HG02571 (cell line): ENCODE data around the gene GPN1.
"Not testable (repeated sequence)": the region's sequence is repeated elsewhere in the genome, so short reads cannot be mapped to it uniquely, and the experiment has no call there.

ENCODE experiments used
- ATAC-seq: cut with Tn5 transposase; IDR thresholded peaks from one replicate; pipeline ENCODE4 v1.9.1; 2021; ENCODE audit warnings: mild to moderate bottlenecking, moderate library complexity; ENCODE audit not compliant: unreplicated experiment

The GPN1 gene

DNA sequence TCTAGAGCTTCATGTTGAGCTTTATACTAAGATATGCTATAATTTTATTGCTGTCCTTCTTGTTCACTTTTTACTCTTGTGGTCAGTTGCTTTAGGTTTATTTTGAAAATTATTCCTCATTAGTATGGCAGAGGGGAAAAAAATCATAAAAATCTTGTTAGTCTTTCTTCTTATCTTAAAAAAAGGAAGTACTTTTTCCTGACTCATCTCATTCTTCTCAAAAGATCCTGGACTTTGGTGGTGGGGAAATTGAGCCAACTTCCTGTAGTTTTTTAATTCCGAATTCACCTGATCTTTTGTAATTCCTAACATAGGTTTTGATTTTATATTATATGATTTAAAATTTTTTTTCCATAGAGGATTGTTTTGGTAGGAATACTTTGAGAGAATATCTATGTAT is 38.6 kb downstream of the GPN1 start:
- no peak for ATAC-seq

DNA sequence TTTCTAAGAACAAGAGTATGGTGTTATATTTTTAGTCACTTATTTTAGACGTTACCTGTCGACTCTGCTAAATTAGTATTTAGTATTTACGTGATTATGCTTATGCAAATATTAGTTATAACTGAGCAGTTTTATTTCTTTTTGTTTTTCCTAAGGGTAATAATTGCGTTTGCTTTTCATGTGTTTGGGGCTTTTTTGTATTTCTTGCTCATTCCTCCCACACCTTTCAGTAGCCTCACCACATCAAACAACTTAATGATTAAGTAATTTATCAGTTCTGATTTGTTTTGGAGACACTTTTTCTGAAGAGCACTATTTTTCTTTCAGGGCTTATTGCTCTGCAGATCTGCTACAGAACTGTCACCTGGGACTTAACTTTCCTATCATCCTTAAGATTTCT is 42.4 kb downstream of the GPN1 start:
- no peak for ATAC-seq

GRCh38 chr2:27672723-27673486 is 44.1 kb downstream of the GPN1 start:
- no peak for ATAC-seq

DNA sequence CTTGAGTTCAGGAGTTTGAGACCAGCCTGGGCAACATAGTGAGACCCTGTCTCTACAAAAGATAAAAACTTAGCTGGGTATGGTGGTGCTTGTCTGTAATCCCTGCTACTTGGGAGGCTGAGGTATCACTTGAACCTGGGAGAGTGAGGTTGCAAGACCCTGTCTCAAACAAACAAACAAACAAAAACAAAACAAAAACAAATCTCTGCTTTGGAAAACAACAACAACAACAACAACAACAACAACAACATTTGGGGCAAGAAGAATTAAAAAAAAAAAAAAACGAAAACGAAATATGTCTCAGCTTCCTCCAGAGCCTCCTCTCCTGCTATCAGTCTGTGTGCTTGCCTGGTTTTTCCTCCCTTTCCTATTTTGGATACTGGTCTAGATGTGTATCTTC is 51.7 kb downstream of the GPN1 start:
- no peak for ATAC-seq

DNA sequence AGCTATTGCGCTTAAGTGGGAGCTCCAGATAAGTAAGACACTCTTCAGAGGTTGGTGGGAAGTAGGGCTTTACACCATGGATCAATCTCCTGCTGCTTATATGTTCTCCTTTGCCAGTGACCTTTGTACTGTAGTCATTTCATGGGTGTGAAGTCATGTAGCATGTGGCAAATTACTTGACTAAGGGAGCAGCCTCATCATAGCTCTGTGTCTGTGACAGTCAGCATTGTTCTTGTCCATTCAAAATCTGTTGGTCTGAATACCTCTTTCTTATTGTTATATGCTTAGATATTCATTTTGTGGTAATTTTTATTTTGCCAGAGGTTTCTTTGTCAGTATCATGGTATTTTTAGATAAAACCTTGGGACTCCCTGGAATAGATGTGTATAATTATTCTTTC is 53.0 kb downstream of the GPN1 start:
- no peak for ATAC-seq

GRCh38 chr2:27682334-27682771 is 53.5 kb downstream of the GPN1 start:
- not testable (repeated sequence) for ATAC-seq

GRCh38 chr2:27683390-27684071 is 54.7 kb downstream of the GPN1 start:
- no peak for ATAC-seq

DNA sequence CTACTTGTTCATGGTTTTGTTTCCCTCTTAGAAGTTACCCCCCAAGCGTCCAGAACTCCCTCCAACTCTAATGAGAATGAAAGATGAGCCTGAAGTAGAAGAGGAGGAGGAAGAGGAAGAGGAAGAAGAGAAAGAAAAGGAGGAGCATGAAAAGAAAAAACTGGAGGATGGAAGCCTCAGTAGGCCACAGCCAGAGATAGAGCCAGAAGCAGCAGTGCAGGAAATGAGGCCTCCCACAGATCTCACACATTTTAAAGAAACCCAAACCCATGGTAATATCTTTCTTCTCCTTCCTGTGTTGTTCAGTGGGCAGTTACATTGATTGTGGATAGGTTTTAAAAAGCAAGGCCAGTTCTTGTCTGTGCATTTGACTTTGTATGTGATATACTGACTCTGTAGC is 56.2 kb downstream of the GPN1 start:
- not testable (repeated sequence) for ATAC-seq

GRCh38 chr2:27685577-27685976 is 56.7 kb downstream of the GPN1 start:
- ATAC-seq: no peak

- ATAC-seq: no peak
Measured at GRCh38 chr2:27687232-27687631, 58.4 kb downstream of the GPN1 start.

DNA sequence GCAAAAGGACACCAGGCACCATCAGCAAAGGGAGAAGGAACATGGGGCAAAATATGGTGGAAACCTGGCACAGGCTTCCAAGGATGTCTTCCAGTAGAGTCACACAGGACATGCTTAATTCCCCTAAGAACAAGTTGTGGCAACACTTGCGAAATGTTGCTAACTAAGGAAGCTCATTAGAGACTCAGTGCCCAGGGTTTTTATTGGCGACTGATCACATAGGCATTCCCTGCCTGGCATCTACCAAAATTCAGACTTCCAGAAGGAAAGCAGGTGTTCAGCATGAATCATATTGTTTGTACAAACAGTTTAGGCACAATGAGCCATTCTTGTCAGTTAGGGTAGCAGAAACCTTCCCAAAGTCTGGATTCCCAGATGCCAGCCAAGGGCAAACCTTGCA is 60.6 kb downstream of the GPN1 start:
- no peak for ATAC-seq

- no peak for ATAC-seq
Measured at GRCh38 chr2:27690052-27690451, 61.2 kb downstream of the GPN1 start.

DNA sequence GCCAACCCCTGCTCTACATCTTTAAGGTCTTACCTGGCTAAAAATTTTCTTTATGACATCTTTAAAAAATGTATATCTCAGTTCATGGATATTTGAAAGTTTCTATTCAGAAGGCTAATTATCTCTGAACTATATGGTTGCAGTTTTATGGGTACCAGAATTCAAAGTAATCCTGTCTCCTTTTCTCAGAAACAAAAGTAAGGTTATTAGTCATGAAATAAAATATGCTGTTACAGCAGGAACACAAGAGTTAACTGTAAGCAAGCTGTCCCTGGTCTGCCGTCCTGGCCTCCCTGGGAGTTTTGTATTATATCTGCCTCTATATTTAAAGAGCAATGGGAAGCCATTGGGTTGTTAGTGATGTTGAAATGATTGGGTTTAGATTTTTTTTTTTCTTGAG is 68.8 kb downstream of the GPN1 start:
- no peak for ATAC-seq
